HEK293 (cell line): ENCODE results near the gene RACK1.
A peak's percentile ranks its signal among the peaks of the same experiment; 100 is the strongest.

ENCODE experiments used
- ATF2 ChIP-seq: fragments of 450-650 bp; formaldehyde crosslinking; IDR thresholded peaks from 2 replicates; pipeline ENCODE4 v1.5.1; 2016; ENCODE audit warnings: missing biosample characterization, missing genetic modification characterization, low read depth
- GFI1B ChIP-seq: fragments of 450-650 bp; formaldehyde crosslinking; IDR thresholded peaks from 2 replicates; pipeline ENCODE4 v1.5.1; 2016; ENCODE audit warnings: missing biosample characterization, missing genetic modification characterization
- GLI4 ChIP-seq: fragments of 450-650 bp; formaldehyde crosslinking; IDR thresholded peaks from 2 replicates; pipeline ENCODE4 v1.5.1; 2016; ENCODE audit warnings: missing biosample characterization, missing genetic modification characterization
- KLF16 ChIP-seq: fragments of 450-650 bp; formaldehyde crosslinking; IDR thresholded peaks from 2 replicates; pipeline ENCODE4 v1.5.1; 2017; ENCODE audit warnings: missing biosample characterization, missing genetic modification characterization
- KLF8 ChIP-seq: fragments of 450-650 bp; formaldehyde crosslinking; IDR thresholded peaks from 2 replicates; pipeline ENCODE4 v1.5.1; 2016; ENCODE audit warnings: missing biosample characterization, missing genetic modification characterization
- PRDM1 ChIP-seq: fragments of 450-650 bp; formaldehyde crosslinking; IDR thresholded peaks from 2 replicates; pipeline ENCODE4; 2016; ENCODE audit warnings: missing biosample characterization, missing genetic modification characterization
- TSHZ1 ChIP-seq: fragments of 450-650 bp; formaldehyde crosslinking; IDR thresholded peaks from 2 replicates; pipeline ENCODE4 v1.5.1; 2016; ENCODE audit warnings: missing biosample characterization, missing genetic modification characterization, borderline replicate concordance
- WT1 ChIP-seq: fragments of 450-650 bp; formaldehyde crosslinking; IDR thresholded peaks from 2 replicates; pipeline ENCODE4 v1.5.1; 2016; ENCODE audit warnings: missing biosample characterization, missing genetic modification characterization
- YY1 ChIP-seq: fragments of 450-650 bp; formaldehyde crosslinking; IDR thresholded peaks from 2 replicates; pipeline ENCODE4 v1.5.1; 2018; ENCODE audit warnings: missing biosample characterization, missing genetic modification characterization
- ZFP69B ChIP-seq: fragments of 450-650 bp; formaldehyde crosslinking; IDR thresholded peaks from 2 replicates; pipeline ENCODE4 v1.5.1; 2016; ENCODE audit warnings: missing biosample characterization, missing genetic modification characterization
- ZNF140 ChIP-seq: fragments of 450-650 bp; formaldehyde crosslinking; IDR thresholded peaks from 2 replicates; pipeline ENCODE4 v1.5.1; 2016; ENCODE audit warnings: missing biosample characterization, missing genetic modification characterization
- ZNF155 ChIP-seq: fragments of 450-650 bp; formaldehyde crosslinking; IDR thresholded peaks from 2 replicates; pipeline ENCODE4 v1.5.1; 2016; ENCODE audit warnings: missing biosample characterization, missing genetic modification characterization
- ZNF157 ChIP-seq: fragments of 450-650 bp; formaldehyde crosslinking; IDR thresholded peaks from 2 replicates; pipeline ENCODE4 v1.5.1; 2016; ENCODE audit warnings: missing biosample characterization, missing genetic modification characterization
- ZNF214 ChIP-seq: fragments of 450-650 bp; formaldehyde crosslinking; IDR thresholded peaks from 2 replicates; pipeline ENCODE4 v1.5.1; 2017; ENCODE audit warnings: missing biosample characterization, mild to moderate bottlenecking, missing genetic modification characterization, borderline replicate concordance
- ZNF266 ChIP-seq: fragments of 450-650 bp; formaldehyde crosslinking; IDR thresholded peaks from 2 replicates; pipeline ENCODE4 v1.5.1; 2016; ENCODE audit warnings: missing biosample characterization, missing genetic modification characterization, low read depth
- ZNF426 ChIP-seq: fragments of 450-650 bp; formaldehyde crosslinking; IDR thresholded peaks from 2 replicates; pipeline ENCODE4 v1.5.1; 2017; ENCODE audit warnings: missing biosample characterization, missing genetic modification characterization, mild to moderate bottlenecking, inconsistent platforms, moderate library complexity
- ZNF501 ChIP-seq: fragments of 450-650 bp; formaldehyde crosslinking; IDR thresholded peaks from 2 replicates; pipeline ENCODE4 v1.5.1; 2016; ENCODE audit warnings: missing biosample characterization, missing genetic modification characterization
- ZNF510 ChIP-seq: fragments of 450-650 bp; formaldehyde crosslinking; IDR thresholded peaks from 2 replicates; pipeline ENCODE4 v1.5.1; 2018; ENCODE audit warnings: mild to moderate bottlenecking, missing genetic modification characterization, missing biosample characterization; ENCODE audit not compliant: insufficient replicate concordance
- ZNF521 ChIP-seq: fragments of 450-650 bp; formaldehyde crosslinking; IDR thresholded peaks from 2 replicates; pipeline ENCODE4 v1.5.1; 2017; ENCODE audit warnings: missing biosample characterization, mild to moderate bottlenecking, missing genetic modification characterization
- ZNF530 ChIP-seq: fragments of 450-650 bp; formaldehyde crosslinking; IDR thresholded peaks from 2 replicates; pipeline ENCODE4 v1.5.1; 2016; ENCODE audit warnings: low read depth, missing biosample characterization, missing genetic modification characterization
- ZNF549 ChIP-seq: fragments of 450-650 bp; IDR thresholded peaks from 2 replicates; pipeline ENCODE4 v1.5.1; 2018; ENCODE audit warnings: missing biosample characterization, missing genetic modification characterization, mild to moderate bottlenecking, inconsistent platforms, moderate library complexity
- ZNF558 ChIP-seq: fragments of 450-650 bp; formaldehyde crosslinking; IDR thresholded peaks from 2 replicates; pipeline ENCODE4 v1.5.1; 2016; ENCODE audit warnings: missing biosample characterization, missing genetic modification characterization
- ZNF610 ChIP-seq: fragments of 450-650 bp; formaldehyde crosslinking; IDR thresholded peaks from 2 replicates; pipeline ENCODE4 v1.5.1; 2016; ENCODE audit warnings: missing biosample characterization, missing genetic modification characterization, borderline replicate concordance
- ZNF623 ChIP-seq: fragments of 450-650 bp; formaldehyde crosslinking; IDR thresholded peaks from 2 replicates; pipeline ENCODE4 v1.5.1; 2016; ENCODE audit warnings: missing biosample characterization, missing genetic modification characterization
- ZNF670 ChIP-seq: fragments of 450-650 bp; formaldehyde crosslinking; IDR thresholded peaks from 2 replicates; pipeline ENCODE4 v1.5.1; 2016; ENCODE audit warnings: missing biosample characterization, missing genetic modification characterization, low read depth
- ZNF701 ChIP-seq: fragments of 450-650 bp; formaldehyde crosslinking; IDR thresholded peaks from 2 replicates; pipeline ENCODE4 v1.5.1; 2016; ENCODE audit warnings: missing biosample characterization, missing genetic modification characterization
- ZNF747 ChIP-seq: fragments of 450-650 bp; formaldehyde crosslinking; IDR thresholded peaks from 2 replicates; pipeline ENCODE4 v1.5.1; 2016; ENCODE audit warnings: missing biosample characterization, missing genetic modification characterization
- ZNF791 ChIP-seq: fragments of 450-650 bp; formaldehyde crosslinking; IDR thresholded peaks from 2 replicates; pipeline ENCODE4 v1.5.1; 2016; ENCODE audit warnings: missing biosample characterization, missing genetic modification characterization
- ZSCAN23 ChIP-seq: fragments of 450-650 bp; formaldehyde crosslinking; IDR thresholded peaks from 2 replicates; pipeline ENCODE4 v1.5.1; 2016; ENCODE audit warnings: missing biosample characterization, missing genetic modification characterization
- TF ChIP-seq, protein P1 (sequence below): fragments of 450-650 bp; formaldehyde crosslinking; IDR thresholded peaks from 2 replicates; pipeline ENCODE4 v1.5.1; 2016; ENCODE audit warnings: missing biosample characterization, missing genetic modification characterization
- TF ChIP-seq, protein P2 (sequence below): fragments of 450-650 bp; formaldehyde crosslinking; IDR thresholded peaks from 2 replicates; pipeline ENCODE4 v1.5.1; 2017; ENCODE audit warnings: missing biosample characterization, missing genetic modification characterization

Gene RACK1

GRCh38 chr5:181223058-181223728 lies 20.5 kb downstream of the RACK1 start, which contains the start of gene TRIM41 (continued):
- no peak for TF ChIP-seq ZNF266 (tag by site-specific recombination)
- peak; percentile 19; the same call in 1 of the 2 replicates for TF ChIP-seq ZNF623
- no peak for TF ChIP-seq ZNF701 (tag by site-specific recombination)
- TF ChIP-seq KLF8 (tag by site-specific recombination): peak; percentile 96
- peak; percentile 55; the same call in 1 of the 2 replicates for TF ChIP-seq ZNF558 (tag by site-specific recombination)
- no peak for TF ChIP-seq ZNF549 (tag by site-specific recombination)
- TF ChIP-seq ZNF157: no peak
- peak; percentile 92 for TF ChIP-seq KLF16 (tag by site-specific recombination)
- no peak for TF ChIP-seq ZNF791 (tag by site-specific recombination)
- no peak for TF ChIP-seq PRDM1 (tag by site-specific recombination)
- TF ChIP-seq ZNF530 (tag by site-specific recombination): no peak
- TF ChIP-seq ZSCAN23 (tag by site-specific recombination): peak; percentile 74
- TF ChIP-seq YY1: peak; percentile 86
- TF ChIP-seq ZNF521 (tag by site-specific recombination): no peak
- no peak for TF ChIP-seq ZNF510 (tag by site-specific recombination)
- TF ChIP-seq, protein P1, sequence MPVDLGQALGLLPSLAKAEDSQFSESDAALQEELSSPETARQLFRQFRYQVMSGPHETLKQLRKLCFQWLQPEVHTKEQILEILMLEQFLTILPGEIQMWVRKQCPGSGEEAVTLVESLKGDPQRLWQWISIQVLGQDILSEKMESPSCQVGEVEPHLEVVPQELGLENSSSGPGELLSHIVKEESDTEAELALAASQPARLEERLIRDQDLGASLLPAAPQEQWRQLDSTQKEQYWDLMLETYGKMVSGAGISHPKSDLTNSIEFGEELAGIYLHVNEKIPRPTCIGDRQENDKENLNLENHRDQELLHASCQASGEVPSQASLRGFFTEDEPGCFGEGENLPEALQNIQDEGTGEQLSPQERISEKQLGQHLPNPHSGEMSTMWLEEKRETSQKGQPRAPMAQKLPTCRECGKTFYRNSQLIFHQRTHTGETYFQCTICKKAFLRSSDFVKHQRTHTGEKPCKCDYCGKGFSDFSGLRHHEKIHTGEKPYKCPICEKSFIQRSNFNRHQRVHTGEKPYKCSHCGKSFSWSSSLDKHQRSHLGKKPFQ: peak; percentile 54; the same call in 1 of the 2 replicates
- no peak for TF ChIP-seq ZNF426 (tag by site-specific recombination)
- TF ChIP-seq ZNF140 (tag by site-specific recombination): no peak
- TF ChIP-seq ZFP69B (tag by site-specific recombination): peak; percentile 84
- TF ChIP-seq ZNF501 (tag by site-specific recombination): peak; percentile 83; the same call in 1 of the 2 replicates
- 0 out of 2 replicates have a peak, but pooled peaks have one; percentile 18 for TF ChIP-seq GLI4 (tag by site-specific recombination)
- no peak for TF ChIP-seq ATF2 (tag by site-specific recombination)
- no peak for TF ChIP-seq ZNF155
- TF ChIP-seq ZNF747 (tag by site-specific recombination): no peak
- 0 out of 2 replicates have a peak, but pooled peaks have one; percentile 38 for TF ChIP-seq GFI1B (tag by site-specific recombination)
- peak; percentile 70; the same call in 1 of the 2 replicates for TF ChIP-seq TSHZ1 (tag by site-specific recombination)
- TF ChIP-seq ZNF610 (tag by site-specific recombination): no peak
- TF ChIP-seq, protein P2, sequence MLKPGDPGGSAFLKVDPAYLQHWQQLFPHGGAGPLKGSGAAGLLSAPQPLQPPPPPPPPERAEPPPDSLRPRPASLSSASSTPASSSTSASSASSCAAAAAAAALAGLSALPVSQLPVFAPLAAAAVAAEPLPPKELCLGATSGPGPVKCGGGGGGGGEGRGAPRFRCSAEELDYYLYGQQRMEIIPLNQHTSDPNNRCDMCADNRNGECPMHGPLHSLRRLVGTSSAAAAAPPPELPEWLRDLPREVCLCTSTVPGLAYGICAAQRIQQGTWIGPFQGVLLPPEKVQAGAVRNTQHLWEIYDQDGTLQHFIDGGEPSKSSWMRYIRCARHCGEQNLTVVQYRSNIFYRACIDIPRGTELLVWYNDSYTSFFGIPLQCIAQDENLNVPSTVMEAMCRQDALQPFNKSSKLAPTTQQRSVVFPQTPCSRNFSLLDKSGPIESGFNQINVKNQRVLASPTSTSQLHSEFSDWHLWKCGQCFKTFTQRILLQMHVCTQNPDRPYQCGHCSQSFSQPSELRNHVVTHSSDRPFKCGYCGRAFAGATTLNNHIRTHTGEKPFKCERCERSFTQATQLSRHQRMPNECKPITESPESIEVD: no peak
- peak; percentile 82 for TF ChIP-seq WT1 (tag by site-specific recombination)
- no peak for TF ChIP-seq ZNF670 (tag by site-specific recombination)
- TF ChIP-seq ZNF214 (tag by site-specific recombination): no peak
